Mesangial cell (primary cell): ENCODE results near the gene TAS2R46. TPM values are rescaled to one million over a fixed set of nuclear protein-coding genes. Genes with fewer than 3 reads are reported as not detected.

Experiments
- total RNA-seq: library from RNA; depleted of rRNA; stranded (reverse); fragments of >200 nt; gene quantifications from 2 replicates; pipeline ENCODE4 v1.2.3, GENCODE V29; 2015

TAS2R46 gene
- total RNA-seq, result 0.38 TPM in 1 of 2 replicates, not detected in the other

GRCh38 chr12:11062194-11062593 lies at the start of gene TAS2R46:
TAS2R46 (minus strand) TSS chr12:11062294; CDS start chr12:11062294, 0 bp downstream.

GRCh38 chr12:11092128-11092527 lies 30.0 kb upstream of the TAS2R46 start, which contains the start of gene TAS2R43:
TAS2R43 (minus strand) TSS chr12:11092313; CDS start chr12:11092229, 84 bp downstream.

GRCh38 chr12:11031307-11031706 lies 30.8 kb downstream of the TAS2R46 start, which contains the start of gene TAS2R31:
TAS2R31 (minus strand) TSS chr12:11031407; CDS start chr12:11031335, 72 bp downstream.

GRCh38 chr12:11022520-11022919 lies 39.6 kb downstream of the TAS2R46 start, which contains the start of gene TAS2R19:
TAS2R19 (minus strand) TSS chr12:11022620; CDS start chr12:11022571, 49 bp downstream.

Other genes starting within 250 kb of the TAS2R46 start
- gene TAS2R10, start 235.9 kb downstream of the TAS2R46 start, total RNA-seq, result 0.13 TPM in 1 of 2 replicates, not detected in the other
- 0.76 TPM in 1 of 2 replicates, not detected in the other for gene PRR4, start 212.8 kb downstream of the TAS2R46 start, total RNA-seq
- 4.1 and 4.4 TPM in 2 replicates for gene PRH1, start 178.0 kb downstream of the TAS2R46 start, total RNA-seq
- 0.38 TPM in 1 of 2 replicates, not detected in the other for gene TAS2R13, start 152.7 kb downstream of the TAS2R46 start, total RNA-seq
- gene PRH2, start 133.1 kb downstream of the TAS2R46 start, total RNA-seq, result not detected in 2 replicates
- gene TAS2R14, start 123.0 kb downstream of the TAS2R46 start, total RNA-seq, result 0.16 and 2.2 TPM in 2 replicates
- gene TAS2R50, start 75.4 kb downstream of the TAS2R46 start, total RNA-seq, result 0.38 and 0.98 TPM in 2 replicates
- 0.49 and 0.51 TPM in 2 replicates for gene TAS2R20, start 64.0 kb downstream of the TAS2R46 start, total RNA-seq
- gene TAS2R19, start 39.7 kb downstream of the TAS2R46 start, total RNA-seq, result 2.7 TPM in 1 of 2 replicates, not detected in the other
- gene TAS2R31, start 30.9 kb downstream of the TAS2R46 start, total RNA-seq, result 0.33 and 0.51 TPM in 2 replicates
- 0.16 TPM in 1 of 2 replicates, not detected in the other for gene TAS2R43, start 30.0 kb upstream of the TAS2R46 start, total RNA-seq
- 0.63 and 0.98 TPM in 2 replicates for gene TAS2R30, start 72.3 kb upstream of the TAS2R46 start, total RNA-seq
- gene SMIM10L1, start 108.9 kb upstream of the TAS2R46 start, total RNA-seq, result 6.2 and 7.7 TPM in 2 replicates
- not detected in 2 replicates for gene TAS2R42, start 124.6 kb upstream of the TAS2R46 start, total RNA-seq
- gene PRB3, start 207.4 kb upstream of the TAS2R46 start, total RNA-seq, result not detected in 2 replicates
- gene PRB4, start 248.1 kb upstream of the TAS2R46 start, total RNA-seq, result not detected in 2 replicates